Lower lobe of right lung (tissue), 2 donors: ENCODE measurements around the gene PRLHR. TPM values are rescaled to one million over a fixed set of nuclear protein-coding genes. Genes with fewer than 3 reads are reported as not detected.

Experiments
- ATAC-seq, 2 donors: fragments of 200-7000 bp; cut with Tn5 transposase; one replicate each; pipeline ENCODE4 v1.9.1; 2020 to 2022; ENCODE audit warnings: mild to moderate bottlenecking in 2 of 2, moderate library complexity in 2 of 2
- DNase-seq: peaks from one replicate; pipeline ENCODE4 v3.0.0-alpha.2; 2020
- H3K27ac ChIP-seq: fragments of 200-600 bp; one replicate; pipeline ENCODE4 v1.8.0; 2022
- H3K27me3 ChIP-seq: fragments of 200-600 bp; one replicate; pipeline ENCODE4 v1.8.0; 2022; ENCODE audit warnings: low read depth
- H3K36me3 ChIP-seq: fragments of 200-600 bp; one replicate; pipeline ENCODE4 v1.8.0; 2022; ENCODE audit warnings: mild to moderate bottlenecking
- H3K4me1 ChIP-seq: fragments of 200-600 bp; one replicate; pipeline ENCODE4 v1.8.0; 2022
- H3K4me3 ChIP-seq: fragments of 200-600 bp; one replicate; pipeline ENCODE4 v1.8.0; 2022; ENCODE audit warnings: mild to moderate bottlenecking
- H3K9me3 ChIP-seq: fragments of 200-600 bp; one replicate; pipeline ENCODE4 v1.8.0; 2022
- intact Hi-C: fragments of 100-400 bp; cut with DNase I; formaldehyde crosslinking; loops from one replicate; pipeline ENCODE4 v1.11.0; 2022
- total RNA-seq: library from RNA; stranded (reverse); fragmentation: NEBNext Ultra II Directional; extraction: Animal tissue kit (Norgen Biotek cat#: 25700); gene quantifications from one replicate; pipeline ENCODE4 v1.2.1, GENCODE V29; 2021
- TF ChIP-seq, protein P1 (sequence below): fragments of 200-600 bp; IDR thresholded peaks from one replicate; pipeline ENCODE4 v1.8.0; 2022; ENCODE audit warnings: antibody characterized with exemption, mild to moderate bottlenecking
- donor health status: DM: no; HTN: yes; CAD: no; lungs with severe emphysema.

Gene PRLHR
- total RNA-seq, 1 donor from 2014 or later = not detected

GRCh38 chr10:118563373-118563890 lies 32.0 kb downstream of the PRLHR start:
- ATAC-seq (no peak), DNase-seq (no peak)
- H3K27ac ChIP-seq = no peak overlapping the region
- H3K4me1 ChIP-seq = no peaks in the 10 kb centered on the region
- H3K4me3 ChIP-seq = no peak overlapping the region
- no peaks in the 10 kb centered on the region for H3K27me3 ChIP-seq
- TF ChIP-seq, protein P1, sequence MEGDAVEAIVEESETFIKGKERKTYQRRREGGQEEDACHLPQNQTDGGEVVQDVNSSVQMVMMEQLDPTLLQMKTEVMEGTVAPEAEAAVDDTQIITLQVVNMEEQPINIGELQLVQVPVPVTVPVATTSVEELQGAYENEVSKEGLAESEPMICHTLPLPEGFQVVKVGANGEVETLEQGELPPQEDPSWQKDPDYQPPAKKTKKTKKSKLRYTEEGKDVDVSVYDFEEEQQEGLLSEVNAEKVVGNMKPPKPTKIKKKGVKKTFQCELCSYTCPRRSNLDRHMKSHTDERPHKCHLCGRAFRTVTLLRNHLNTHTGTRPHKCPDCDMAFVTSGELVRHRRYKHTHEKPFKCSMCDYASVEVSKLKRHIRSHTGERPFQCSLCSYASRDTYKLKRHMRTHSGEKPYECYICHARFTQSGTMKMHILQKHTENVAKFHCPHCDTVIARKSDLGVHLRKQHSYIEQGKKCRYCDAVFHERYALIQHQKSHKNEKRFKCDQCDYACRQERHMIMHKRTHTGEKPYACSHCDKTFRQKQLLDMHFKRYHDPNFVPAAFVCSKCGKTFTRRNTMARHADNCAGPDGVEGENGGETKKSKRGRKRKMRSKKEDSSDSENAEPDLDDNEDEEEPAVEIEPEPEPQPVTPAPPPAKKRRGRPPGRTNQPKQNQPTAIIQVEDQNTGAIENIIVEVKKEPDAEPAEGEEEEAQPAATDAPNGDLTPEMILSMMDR = no peak
- H3K9me3 ChIP-seq = no peaks in the 10 kb centered on the region
- intact Hi-C loops = no loop called here
- no peaks in the 10 kb centered on the region for H3K36me3 ChIP-seq

GRCh38 chr10:118562851-118563250 lies 32.6 kb downstream of the PRLHR start:
- H3K9me3 ChIP-seq = no peaks in the 10 kb centered on the region
- H3K27ac ChIP-seq = no peak overlapping the region
- H3K27me3 ChIP-seq = no peaks in the 10 kb centered on the region
- ATAC-seq (peak; percentile 45), DNase-seq (no peak)
- H3K4me3 ChIP-seq = no peak overlapping the region
- H3K4me1 ChIP-seq = no peaks in the 10 kb centered on the region
- H3K36me3 ChIP-seq = no peaks in the 10 kb centered on the region
- TF ChIP-seq, protein P1 = no peak
- intact Hi-C loops = no loop called here

DNA sequence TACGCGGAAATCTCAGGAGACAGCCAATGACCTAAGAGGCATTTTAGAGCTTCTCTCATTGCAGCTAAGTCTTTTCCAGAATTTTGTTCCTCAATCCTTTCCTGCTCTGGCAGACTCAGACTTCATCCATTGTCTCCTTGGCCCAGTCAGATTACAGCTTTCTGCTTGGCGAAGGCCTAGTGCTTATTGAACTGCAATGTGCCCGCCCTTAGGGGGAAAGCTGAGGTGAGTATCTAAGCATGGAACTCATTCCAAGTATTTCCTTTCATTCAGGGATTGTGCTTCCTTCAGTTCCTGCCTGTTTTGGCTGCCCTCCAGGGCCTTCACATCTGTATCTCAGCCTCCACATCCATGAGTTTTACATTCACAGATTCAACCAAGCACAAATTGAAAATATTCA lies 37.5 kb downstream of the PRLHR start:
- no peaks in the 10 kb centered on the region for H3K9me3 ChIP-seq
- no peaks in the 10 kb centered on the region for H3K36me3 ChIP-seq
- intact Hi-C loops = no loop called here
- H3K27me3 ChIP-seq = peaks cover 4% of the 10 kb centered on the region
- TF ChIP-seq, protein P1 = no peak
- ATAC-seq (no peak), DNase-seq (no peak)
- H3K27ac ChIP-seq = no peak overlapping the region
- no peaks in the 10 kb centered on the region for H3K4me1 ChIP-seq
- H3K4me3 ChIP-seq = no peak overlapping the region

- no peaks in the 10 kb centered on the region for H3K9me3 ChIP-seq
- no peaks in the 10 kb centered on the region for H3K36me3 ChIP-seq
- no peak for DNase-seq
- H3K27me3 ChIP-seq = peaks cover under 1% of the 10 kb centered on the region
- no peak overlapping the region for H3K4me3 ChIP-seq
- intact Hi-C loops = no loop called here
- TF ChIP-seq, protein P1 = no peak
- ATAC-seq = no peak
- no peaks in the 10 kb centered on the region for H3K4me1 ChIP-seq
- no peak overlapping the region for H3K27ac ChIP-seq
Measured at GRCh38 chr10:118551535-118552100, 43.8 kb downstream of the PRLHR start.

- intact Hi-C loops = no loop called here
- Histone ChIP-seq H3K9me3 (no peaks in the 10 kb centered on the region), H3K4me1 (no peaks in the 10 kb centered on the region), H3K27me3 (peaks cover 17% of the 10 kb centered on the region), H3K27ac (no peak overlapping the region), H3K4me3 (no peak overlapping the region), H3K36me3 (no peaks in the 10 kb centered on the region)
- TF ChIP-seq, protein P1 = no peak
- DNase-seq (no peak), ATAC-seq (no peak)
Measured at GRCh38 chr10:118547282-118547681, 48.2 kb downstream of the PRLHR start.
